Measurements from ENCODE around the gene IGDCC3.
A peak's percentile ranks its signal among the peaks of the same experiment; 100 is the strongest.

The IGDCC3 gene

DNA sequence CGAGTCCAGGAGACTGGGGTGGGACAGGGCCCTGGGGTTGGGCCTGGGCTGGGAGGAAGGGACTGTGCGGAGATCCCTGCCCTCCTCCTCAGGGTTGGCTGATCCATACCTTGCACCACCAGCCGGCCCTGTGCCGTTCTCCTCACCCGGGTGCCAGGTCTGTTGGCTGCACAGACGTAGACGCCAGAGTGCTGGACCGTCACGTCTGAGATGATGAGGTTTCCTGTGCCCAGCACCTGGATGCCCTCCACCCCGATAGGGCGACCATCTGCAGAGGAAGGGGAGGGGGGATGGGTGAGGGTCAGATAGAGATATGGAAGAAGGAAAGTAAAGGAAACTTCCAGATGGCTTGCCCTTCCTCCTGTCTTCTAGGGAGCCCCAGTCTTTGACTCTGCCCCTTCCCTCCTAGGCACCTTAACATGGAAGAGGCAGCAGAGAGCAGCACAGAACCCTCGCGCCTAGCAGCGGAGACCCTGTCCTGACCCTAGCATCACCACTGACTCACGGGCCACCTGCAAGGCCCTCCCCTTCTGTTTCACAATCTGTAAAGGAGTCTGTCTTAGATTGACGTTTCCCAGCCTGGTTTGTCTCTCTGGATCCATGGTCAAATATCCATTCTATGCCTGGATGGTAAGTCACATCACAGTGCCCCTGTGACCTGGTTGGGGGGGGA lies 44.5 kb downstream of the IGDCC3 start:
- intact Hi-C loops (cut with DNase I) = no loop called here
- DNase-seq = peak in 3 of 10 donors; percentile 56 to 76 (median 65)

GRCh38 chr15:65332391-65333147 lies 45.2 kb downstream of the IGDCC3 start:
- intact Hi-C loops (cut with DNase I) = no loop called here
- DNase-seq = peak in 3 of 10 donors; percentile 24 to 62 (median 55)

GRCh38 chr15:65331811-65332210 lies 46.0 kb downstream of the IGDCC3 start:
- peak in 3 of 10 donors; percentile 28 to 61 (median 59) for DNase-seq
- intact Hi-C loops (cut with DNase I) = no loop called here

GRCh38 chr15:65330934-65331645 lies 46.7 kb downstream of the IGDCC3 start:
- intact Hi-C loops (cut with DNase I) = no loop called here
- DNase-seq = peak in 4 of 10 donors; percentile 14 to 55 (median 42)

- peak in 4 of 10 donors; percentile 16 to 60 (median 58) for DNase-seq
Observed at GRCh38 chr15:65329984-65330735, 47.6 kb downstream of the IGDCC3 start.

GRCh38 chr15:65329288-65329983 lies 48.4 kb downstream of the IGDCC3 start:
- intact Hi-C loops (cut with DNase I) = no loop called here
- DNase-seq = peak in 4 of 10 donors; percentile 20 to 49 (median 34)

More at GRCh38 chr15:65329984-65330735, 47.6 kb downstream of the IGDCC3 start:
- intact Hi-C loops (cut with DNase I) = no loop called here

- peak in 4 of 10 donors; percentile 16 to 84 (median 66) for DNase-seq
Observed at GRCh38 chr15:65328506-65329287, 49.1 kb downstream of the IGDCC3 start.

DNA sequence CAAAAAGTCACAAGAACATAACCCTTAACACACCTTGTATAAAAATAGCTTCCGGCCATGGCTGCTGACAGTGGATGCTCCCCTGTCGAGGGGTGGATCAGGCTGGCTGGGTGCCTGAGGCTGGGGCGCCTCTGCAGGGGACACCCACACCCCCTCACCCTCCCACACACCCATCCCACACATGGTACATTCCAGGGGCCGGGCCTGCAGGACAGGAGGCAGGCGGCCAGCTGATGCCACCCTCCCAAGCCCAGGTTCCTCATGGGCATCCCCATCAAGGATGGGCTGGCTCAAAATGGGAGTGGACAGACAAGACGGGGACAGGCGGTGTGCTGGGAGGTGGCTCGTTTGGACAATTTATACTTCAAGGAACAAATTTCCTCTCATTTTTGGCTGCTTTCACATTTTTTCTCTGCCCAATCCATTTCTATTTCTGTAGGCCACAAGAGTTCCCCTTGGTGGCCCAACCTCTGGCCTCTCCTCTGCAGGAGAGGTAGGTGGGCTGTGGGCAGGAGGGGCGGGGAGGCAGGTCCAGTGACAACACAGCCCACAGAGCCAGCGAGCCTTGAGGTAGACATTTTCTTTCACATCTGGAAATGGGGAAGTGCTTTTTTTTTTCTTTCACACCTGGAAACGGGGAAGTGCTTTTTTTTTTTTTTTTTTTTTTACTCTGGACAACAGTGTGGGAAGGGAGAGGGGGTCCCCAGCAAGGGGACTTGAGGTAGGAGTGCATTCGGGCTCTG lies 50.0 kb downstream of the IGDCC3 start:
- peak in 4 of 10 donors; percentile 12 to 75 (median 60) for DNase-seq
- intact Hi-C loops (cut with DNase I) = no loop called here

More at GRCh38 chr15:65328506-65329287, 49.1 kb downstream of the IGDCC3 start:
- intact Hi-C loops (cut with DNase I) = no loop called here

DNA sequence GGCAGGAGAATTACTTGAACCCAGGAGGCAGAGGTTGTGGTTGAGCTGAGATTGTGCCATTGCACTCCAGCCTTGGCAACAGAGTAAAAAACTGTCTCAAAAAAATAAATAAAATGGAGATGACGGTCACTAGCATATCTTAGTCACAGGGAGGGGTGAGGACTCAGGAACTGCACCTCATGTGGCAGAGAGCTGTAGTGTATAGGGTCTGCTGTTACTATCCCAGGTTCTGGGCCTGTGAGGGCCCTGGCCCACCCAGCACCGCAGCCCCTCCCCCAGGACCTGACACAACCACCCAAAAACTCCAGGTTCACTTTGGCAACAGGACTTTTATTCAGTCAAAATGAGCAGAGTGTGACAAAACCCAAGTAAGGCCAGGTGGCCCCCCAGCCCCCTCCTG lies 51.0 kb downstream of the IGDCC3 start:
- DNase-seq = no peak
- intact Hi-C loops (cut with DNase I) = no loop called here

DNA sequence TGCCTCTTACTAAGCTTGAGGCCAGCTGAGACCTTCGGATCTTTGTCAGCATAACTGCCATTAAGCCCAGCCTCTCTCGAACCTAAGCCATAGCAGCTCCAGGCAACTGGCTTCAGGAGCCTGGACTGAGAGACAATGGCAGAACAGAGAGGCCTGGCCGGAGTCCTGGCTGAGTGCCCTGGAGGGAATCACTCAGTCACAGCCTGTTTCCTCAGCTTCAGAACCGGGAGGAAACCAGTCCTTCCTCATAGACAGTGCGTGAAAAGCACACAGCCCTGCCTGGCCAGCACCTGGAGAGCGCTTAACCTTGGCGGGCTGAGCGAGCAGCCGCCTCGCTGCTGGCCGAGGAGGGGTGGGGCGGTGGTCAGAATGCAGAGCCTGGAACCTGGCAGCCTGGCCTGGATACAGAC lies 51.7 kb downstream of the IGDCC3 start:
- intact Hi-C loops (cut with DNase I) = no loop called here

GRCh38 chr15:65323071-65323511 lies 54.7 kb downstream of the IGDCC3 start:
- peak in 3 of 10 donors; percentile 23 to 86 (median 29) for DNase-seq
- intact Hi-C loops (cut with DNase I) = no loop called here

More for the DNA sequence above, 51.7 kb downstream of the IGDCC3 start:
- peak in 9 of 10 donors; percentile 35 to 91 (median 61) for DNase-seq

DNA sequence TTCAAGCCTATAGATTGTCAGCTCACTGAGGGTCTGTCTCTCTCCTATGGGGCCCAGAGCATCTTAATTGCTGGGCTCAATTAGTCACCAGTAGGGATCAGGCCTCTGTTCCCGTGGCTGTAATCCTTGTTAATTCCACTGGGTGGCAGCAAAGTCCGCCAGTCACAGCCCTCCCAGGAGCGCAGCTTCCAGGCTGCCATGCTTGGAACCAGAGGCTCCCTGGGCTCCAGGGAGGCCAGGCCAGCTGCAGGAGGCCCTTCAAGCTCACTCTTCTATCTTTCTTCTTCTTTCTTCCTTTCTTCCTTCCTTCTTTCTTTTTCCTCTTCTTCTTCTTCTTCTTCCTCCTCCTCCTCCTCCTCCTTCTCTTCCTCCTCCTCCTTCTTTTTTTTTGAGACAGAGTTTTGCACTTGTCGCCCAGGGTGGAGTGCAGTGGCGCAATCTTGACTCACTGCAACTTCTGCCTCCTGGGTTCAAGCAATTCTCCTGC lies 58.9 kb downstream of the IGDCC3 start:
- intact Hi-C loops (cut with DNase I) = loop anchor here (1.0 kb wide), 1 partner anchor 66 kb away; no protein-coding TSS in a partner anchor
- DNase-seq = peak; percentile 63 to 97 (median 86)

DNA sequence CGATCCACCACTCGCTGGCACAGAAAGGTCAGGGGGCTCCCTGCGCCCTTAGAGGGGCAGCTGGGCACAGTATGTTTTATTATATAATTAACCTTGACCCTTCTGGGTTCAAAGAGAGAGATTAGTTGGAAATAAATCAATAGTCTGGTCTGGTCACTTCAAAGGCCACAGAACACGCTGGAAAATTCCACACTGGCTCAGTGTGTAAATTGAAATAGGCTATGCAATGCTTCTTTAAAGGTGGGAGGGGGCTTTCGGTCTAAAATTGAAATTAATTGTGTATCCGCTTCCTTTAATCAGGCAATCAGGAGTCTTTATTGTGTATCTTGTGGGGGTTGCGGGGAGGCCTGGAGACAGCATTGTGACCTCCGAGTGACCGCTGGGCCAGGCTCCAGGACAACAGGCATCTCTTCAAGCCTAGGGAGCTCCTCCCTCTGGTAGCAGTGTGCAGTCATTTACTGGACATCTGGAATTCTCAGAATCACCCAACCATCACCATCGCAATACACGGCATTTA lies 65.3 kb downstream of the IGDCC3 start:
- intact Hi-C loops (cut with DNase I) = no loop called here
- DNase-seq = peak in 7 of 10 donors; percentile 40 to 93 (median 73)

DNA sequence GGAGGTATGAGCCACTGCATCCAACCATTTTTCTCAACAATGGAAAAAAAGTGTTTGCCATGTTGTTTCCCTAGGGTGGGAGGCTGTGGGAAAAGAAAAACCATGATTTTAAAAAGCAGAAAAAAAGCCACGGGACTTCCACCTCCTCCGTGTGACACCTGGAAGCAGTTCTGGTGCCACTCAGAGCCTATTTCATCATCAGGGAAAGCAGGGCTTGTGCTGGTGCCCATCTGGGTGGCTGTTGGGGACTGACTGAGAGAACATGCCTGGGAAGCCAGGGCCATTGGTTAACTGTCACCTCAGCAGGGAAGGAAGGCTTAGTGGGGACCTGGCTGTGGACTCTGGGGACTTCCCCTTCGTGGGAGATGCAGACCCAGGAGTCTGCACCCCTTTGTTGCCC lies 66.0 kb downstream of the IGDCC3 start:
- peak in 2 of 10 donors; percentile 16 to 27 for DNase-seq
- intact Hi-C loops (cut with DNase I) = no loop called here

DNA sequence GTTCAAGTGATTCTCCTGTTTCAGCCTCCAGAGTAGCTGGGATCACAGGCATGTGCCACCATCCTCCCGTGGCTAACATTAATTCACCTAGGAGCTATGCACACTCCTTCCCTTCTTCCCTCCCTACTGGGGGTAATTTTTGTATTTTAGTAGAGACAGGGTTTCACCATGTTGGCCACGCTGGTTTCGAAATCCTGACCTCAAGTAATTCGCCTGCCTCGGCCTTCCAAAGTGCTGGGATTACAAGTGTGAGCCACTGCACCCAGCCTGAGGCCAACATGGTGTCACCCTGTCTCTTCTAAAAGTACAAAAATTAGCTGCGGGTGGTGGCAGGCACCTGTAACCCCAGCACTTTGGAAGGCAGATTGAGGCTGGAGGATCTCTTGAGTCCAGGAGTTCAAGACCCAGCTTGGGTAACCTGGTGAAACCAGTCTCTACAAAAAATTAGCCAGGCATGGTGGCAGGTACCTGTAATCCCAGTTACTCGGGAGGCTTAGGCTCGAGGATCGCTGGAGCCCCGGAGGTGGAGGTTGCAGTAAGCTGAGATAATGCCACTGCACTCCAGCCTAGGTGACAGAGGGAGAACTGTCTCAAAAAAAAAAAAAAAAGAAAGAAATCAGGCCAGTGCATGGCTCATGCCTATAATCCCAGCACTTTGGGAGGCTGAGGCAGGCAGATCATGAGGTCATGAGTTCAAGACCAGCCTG lies 67.2 kb downstream of the IGDCC3 start:
- intact Hi-C loops (cut with DNase I) = no loop called here
- DNase-seq = peak in 3 of 10 donors; percentile 39 to 53 (median 47)

DNA sequence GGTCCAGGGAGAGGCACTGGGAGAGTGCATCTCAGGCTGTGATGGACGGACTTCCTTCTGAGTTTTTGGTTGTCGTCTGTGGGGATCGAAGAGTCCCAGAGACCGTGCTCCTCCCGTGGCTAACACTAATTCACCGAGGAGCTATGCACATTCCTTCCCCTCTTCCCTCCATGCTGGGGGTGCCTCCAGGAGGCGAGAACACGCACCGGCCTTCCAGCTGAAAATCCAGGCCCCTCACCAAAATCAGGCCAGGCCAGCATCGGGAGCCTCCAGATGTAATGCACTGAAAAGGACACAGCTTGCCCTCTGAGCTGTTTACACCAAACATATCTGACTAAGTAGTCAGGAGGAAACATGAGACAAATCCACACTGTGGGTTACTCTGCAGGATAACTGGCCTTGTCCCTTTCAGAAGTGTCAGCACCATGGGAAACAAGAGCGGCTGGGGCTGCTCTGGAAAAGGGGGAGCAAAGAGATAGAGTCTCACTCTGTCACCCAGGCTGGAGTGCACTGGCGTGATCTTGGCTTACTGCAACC lies 67.9 kb downstream of the IGDCC3 start:
- intact Hi-C loops (cut with DNase I) = no loop called here
- peak in 3 of 10 donors; percentile 22 to 59 (median 33) for DNase-seq

Measured in posterior cingulate gyrus (tissue), 11 donors.